Kidney epithelial cell (primary cell): ENCODE results near the gene GPR39. TPM values are rescaled to one million over a fixed set of nuclear protein-coding genes. Genes with fewer than 3 reads are reported as not detected.

Experiments
- DNase-seq: peaks from one replicate; pipeline ENCODE4 v3.0.0-alpha.2; 2010; ENCODE audit warnings: low read depth
- H3K27me3 ChIP-seq: 2 replicates; pipeline ENCODE4 v1.6.0; 2011; ENCODE audit warnings: low read length; ENCODE audit not compliant: control insufficient read depth, insufficient read depth
- H3K36me3 ChIP-seq: 2 replicates; pipeline ENCODE4 v1.5.1; 2011; ENCODE audit warnings: low read length; ENCODE audit not compliant: control insufficient read depth, insufficient read depth
- H3K4me3 ChIP-seq: 2 replicates; pipeline ENCODE4 v1.5.1; 2011; ENCODE audit warnings: low read depth, mild to moderate bottlenecking, control low read depth, low read length
- total RNA-seq: library from RNA; depleted of rRNA; stranded (reverse); fragments of >200 nt; gene quantifications from 2 replicates; pipeline ENCODE4 v1.2.3, GENCODE V29; 2015
- TF ChIP-seq, protein P1 (sequence below): IDR thresholded peaks from 2 replicates; pipeline ENCODE4 v1.5.1; 2011; ENCODE audit warnings: mild to moderate bottlenecking, moderate library complexity, low read length, control low read depth, inconsistent platforms; ENCODE audit not compliant: insufficient read depth, poor library complexity, severe bottlenecking

Gene GPR39
- total RNA-seq, 1 donor from 2014 or later = 5.9 TPM

- TF ChIP-seq, protein P1, sequence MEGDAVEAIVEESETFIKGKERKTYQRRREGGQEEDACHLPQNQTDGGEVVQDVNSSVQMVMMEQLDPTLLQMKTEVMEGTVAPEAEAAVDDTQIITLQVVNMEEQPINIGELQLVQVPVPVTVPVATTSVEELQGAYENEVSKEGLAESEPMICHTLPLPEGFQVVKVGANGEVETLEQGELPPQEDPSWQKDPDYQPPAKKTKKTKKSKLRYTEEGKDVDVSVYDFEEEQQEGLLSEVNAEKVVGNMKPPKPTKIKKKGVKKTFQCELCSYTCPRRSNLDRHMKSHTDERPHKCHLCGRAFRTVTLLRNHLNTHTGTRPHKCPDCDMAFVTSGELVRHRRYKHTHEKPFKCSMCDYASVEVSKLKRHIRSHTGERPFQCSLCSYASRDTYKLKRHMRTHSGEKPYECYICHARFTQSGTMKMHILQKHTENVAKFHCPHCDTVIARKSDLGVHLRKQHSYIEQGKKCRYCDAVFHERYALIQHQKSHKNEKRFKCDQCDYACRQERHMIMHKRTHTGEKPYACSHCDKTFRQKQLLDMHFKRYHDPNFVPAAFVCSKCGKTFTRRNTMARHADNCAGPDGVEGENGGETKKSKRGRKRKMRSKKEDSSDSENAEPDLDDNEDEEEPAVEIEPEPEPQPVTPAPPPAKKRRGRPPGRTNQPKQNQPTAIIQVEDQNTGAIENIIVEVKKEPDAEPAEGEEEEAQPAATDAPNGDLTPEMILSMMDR = no peak
- no peak overlapping the region for H3K4me3 ChIP-seq
- DNase-seq = no peak
- H3K36me3 ChIP-seq = no peaks in the 10 kb centered on the region
- H3K27me3 ChIP-seq = no peaks in the 10 kb centered on the region
Measured at GRCh38 chr2:132681766-132682165, 265.2 kb downstream of the GPR39 start.

DNA sequence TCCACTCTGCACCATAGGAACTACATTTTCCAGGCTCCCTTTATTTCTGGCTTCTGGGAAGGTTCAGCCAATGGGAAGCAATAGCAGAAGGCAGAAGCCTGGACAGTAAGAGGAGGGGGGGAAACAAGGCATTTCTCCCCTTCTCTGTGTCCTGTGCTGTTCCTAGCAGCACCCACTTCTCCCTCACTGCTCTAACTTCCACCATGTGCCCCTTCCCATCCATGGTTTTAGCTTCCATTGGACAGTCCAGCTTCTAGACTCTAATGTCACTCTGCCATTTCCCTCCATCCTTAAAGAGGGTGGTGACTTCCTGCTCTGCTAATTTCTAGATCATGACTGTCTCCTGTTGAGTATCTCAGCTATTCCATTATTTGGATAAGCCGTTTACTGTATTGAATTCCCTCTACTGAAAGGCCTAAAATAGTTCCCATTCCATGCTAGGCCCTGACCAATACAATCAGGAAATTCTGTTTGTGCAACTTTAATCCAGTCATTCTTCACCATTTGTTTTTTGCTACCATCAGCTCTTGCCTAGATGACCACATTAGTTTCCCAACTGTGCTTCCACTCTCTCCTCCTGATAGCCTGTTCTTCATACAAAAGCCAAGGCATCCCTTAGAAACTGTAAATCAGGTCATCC, 274.2 kb downstream of the GPR39 start:
- TF ChIP-seq, protein P1 = no peak
- no peaks in the 10 kb centered on the region for H3K36me3 ChIP-seq
- H3K4me3 ChIP-seq = no peak overlapping the region
- H3K27me3 ChIP-seq = no peaks in the 10 kb centered on the region
- no peak for DNase-seq

- no peaks in the 10 kb centered on the region for H3K36me3 ChIP-seq
- no peaks in the 10 kb centered on the region for H3K27me3 ChIP-seq
- no peak for DNase-seq
- H3K4me3 ChIP-seq = no peak overlapping the region
- TF ChIP-seq, protein P1 = no peak
Measured at GRCh38 chr2:132691556-132691955, 275.0 kb downstream of the GPR39 start.

DNA sequence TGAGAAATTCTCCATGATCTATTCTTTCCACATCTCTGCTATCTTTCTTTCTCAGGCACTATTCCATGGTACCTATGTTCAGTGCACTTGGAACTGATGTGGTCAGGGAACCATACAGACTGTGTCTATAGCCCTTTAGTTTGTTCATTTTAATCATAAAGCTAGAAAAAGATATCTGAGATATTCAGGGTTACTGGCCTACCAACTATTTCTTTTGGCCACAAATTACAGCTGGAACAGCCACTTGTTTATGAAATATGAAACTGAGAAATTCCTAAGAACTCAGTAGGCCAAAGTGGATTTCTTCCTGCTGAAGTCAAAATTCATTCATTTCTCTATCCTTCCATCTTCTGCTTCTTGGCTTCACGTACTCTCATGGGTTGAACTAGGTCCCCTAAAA, 276.2 kb downstream of the GPR39 start:
- Histone ChIP-seq H3K27me3 (no peaks in the 10 kb centered on the region), H3K36me3 (no peaks in the 10 kb centered on the region), H3K4me3 (no peak overlapping the region)
- TF ChIP-seq, protein P1 = no peak
- DNase-seq = no peak
